K562 (cell line): Measurements from ENCODE around the gene FBXO17. TPM values are rescaled to one million over a fixed set of nuclear protein-coding genes. Genes with fewer than 3 reads are reported as not detected.

ENCODE experiments used
- ARNT ChIP-seq, 2 experiments: fragments of 450-650 bp; IDR thresholded peaks; 2 replicates each; pipeline ENCODE4 v1.6.1; 2016; ENCODE audit warnings: mild to moderate bottlenecking in 1 of 2
- CCNT2 ChIP-seq: IDR thresholded peaks from 2 replicates; pipeline ENCODE4 v1.6.1; 2011; ENCODE audit warnings: borderline replicate concordance, low read depth, mild to moderate bottlenecking, moderate library complexity, mixed read lengths, low read length; ENCODE audit not compliant: insufficient read length; ENCODE audit errors: extremely low read depth
- CEBPG ChIP-seq, 3 experiments: fragments of 200-800 bp in 1 of 3; sonication (Bioruptor generic) in 1 of 3; sonication (generic) in 1 of 3; formaldehyde crosslinking in 1 of 3; IDR thresholded peaks in 2 of 3; conservative IDR thresholded peaks in 1 of 3; 2 replicates each; pipeline versions ENCODE4 v1.6.1 to v1.8.0; 2016 to 2022; ENCODE audit warnings: missing compliant biosample characterization in 2 of 3, missing genetic modification characterization in 2 of 3, mild to moderate bottlenecking in 1 of 3, missing genetic modification reagents in 1 of 3
- ELF4 ChIP-seq: fragments of 450-650 bp; formaldehyde crosslinking; IDR thresholded peaks from 2 replicates; pipeline ENCODE4 v1.4.0; 2022; ENCODE audit warnings: missing genetic modification characterization
- JUN ChIP-seq, 2 experiments: sonication (generic) in 1 of 2; formaldehyde crosslinking in 1 of 2; IDR thresholded peaks; 2 replicates each; pipeline versions ENCODE4 v1.6.1 to v1.8.0; 2012 to 2022; ENCODE audit warnings: borderline replicate concordance in 2 of 2, mild to moderate bottlenecking in 2 of 2, improper control_type of control experiment in 1 of 2, low read depth in 1 of 2, low read length in 1 of 2, missing genetic modification reagents in 1 of 2
- JUND ChIP-seq, 2 experiments: IDR thresholded peaks; 2 replicates in 1 of 2; 3 replicates in 1 of 2; pipeline ENCODE4 v1.6.1; 2011; ENCODE audit warnings: borderline replicate concordance in 2 of 2, low read depth in 2 of 2, low read length in 2 of 2, improper control_type of control experiment in 1 of 2, missing biosample characterization in 1 of 2, missing genetic modification characterization in 1 of 2, missing genetic modification reagents in 1 of 2
- KLF10 ChIP-seq: fragments of 250-450 bp; sonication (Bioruptor Pico); IDR thresholded peaks from 2 replicates; pipeline ENCODE4 v1.6.1; 2021; ENCODE audit warnings: matching md5 sums
- NFYB ChIP-seq: IDR thresholded peaks from 2 replicates; pipeline ENCODE4 v1.6.1; 2011; ENCODE audit warnings: mild to moderate bottlenecking, moderate library complexity; ENCODE audit not compliant: insufficient read length; ENCODE audit errors: extremely low read depth
- RBFOX2 ChIP-seq: fragments of 200-400 bp; formaldehyde crosslinking; IDR thresholded peaks from 2 replicates; pipeline ENCODE4 v1.6.1; 2017; ENCODE audit warnings: low read depth, mild to moderate bottlenecking, low read length, moderate library complexity
- RNF2 ChIP-seq: sonication (generic); IDR thresholded peaks from 2 replicates; pipeline ENCODE4 v1.6.1; 2016
- SIX5 ChIP-seq, 2 experiments: IDR thresholded peaks; 2 replicates each; pipeline ENCODE4 v1.6.1; 2011; ENCODE audit warnings: low read length in 2 of 2, borderline replicate concordance in 1 of 2, low read depth in 1 of 2, mild to moderate bottlenecking in 1 of 2, moderate library complexity in 1 of 2; ENCODE audit not compliant: insufficient read depth in 1 of 2
- SNIP1 ChIP-seq: fragments of 450-650 bp; IDR thresholded peaks from 2 replicates; pipeline ENCODE4 v1.7.1; 2017; ENCODE audit warnings: low read depth, mild to moderate bottlenecking
- ZC3H4 ChIP-seq: sonication (generic); formaldehyde crosslinking; IDR thresholded peaks from 2 replicates; pipeline ENCODE4 v1.9.0; 2021; ENCODE audit warnings: missing genetic modification reagents, borderline replicate concordance
- ZKSCAN3 ChIP-seq: fragments of 250-450 bp; sonication (Bioruptor Pico); IDR thresholded peaks from 2 replicates; pipeline ENCODE4 v1.4.0; 2020
- polyA plus RNA-seq, 8 experiments: library from polyadenylated mRNA; depleted of rRNA in 4 of 8; stranded (reverse) in 5 of 8; unstranded in 3 of 8; fragments of >200 nt; fragmentation: Nextera tagmentation in 2 of 8; fragmentation: Illumina TruSeq in 1 of 8; extraction: Ambion mirVana in 2 of 8; extraction: Trizol in 1 of 8; gene quantifications; 2 replicates each; pipeline versions ENCODE4 v1.2.1 to v1.2.3, GENCODE V29; 2011 to 2014; ENCODE audit warnings: inconsistent platforms in 1 of 8, missing spikeins in 1 of 8
- total RNA-seq, 7 experiments: library from RNA; depleted of rRNA in 6 of 7; stranded (reverse); fragments of >200 nt in 6 of 7; fragmentation: Illumina TruSeq in 2 of 7; extraction: Trizol in 2 of 7; gene quantifications; 2 replicates each; pipeline versions ENCODE4 v1.2.1 to v1.2.3, GENCODE V29; 2011 to 2021; ENCODE audit warnings: low replicate concordance in 1 of 7
- TF ChIP-seq, protein P1 (sequence below), 2 experiments: fragments of 450-650 bp in 1 of 2; sonication (generic) in 1 of 2; formaldehyde crosslinking in 1 of 2; IDR thresholded peaks; 2 replicates each; pipeline versions ENCODE4 v1.7.1 to v1.9.0; 2016 to 2022; ENCODE audit warnings: inconsistent platforms in 1 of 2, mild to moderate bottlenecking in 1 of 2, missing genetic modification reagents in 1 of 2

FBXO17 gene
- total and polyA plus RNA-seq, 9 of the 15 experiments (the other 6 are each of a cell fraction or from before 2014, with no cell fraction given), result 4.1 to 27.1 (median 19.0) TPM

DNA sequence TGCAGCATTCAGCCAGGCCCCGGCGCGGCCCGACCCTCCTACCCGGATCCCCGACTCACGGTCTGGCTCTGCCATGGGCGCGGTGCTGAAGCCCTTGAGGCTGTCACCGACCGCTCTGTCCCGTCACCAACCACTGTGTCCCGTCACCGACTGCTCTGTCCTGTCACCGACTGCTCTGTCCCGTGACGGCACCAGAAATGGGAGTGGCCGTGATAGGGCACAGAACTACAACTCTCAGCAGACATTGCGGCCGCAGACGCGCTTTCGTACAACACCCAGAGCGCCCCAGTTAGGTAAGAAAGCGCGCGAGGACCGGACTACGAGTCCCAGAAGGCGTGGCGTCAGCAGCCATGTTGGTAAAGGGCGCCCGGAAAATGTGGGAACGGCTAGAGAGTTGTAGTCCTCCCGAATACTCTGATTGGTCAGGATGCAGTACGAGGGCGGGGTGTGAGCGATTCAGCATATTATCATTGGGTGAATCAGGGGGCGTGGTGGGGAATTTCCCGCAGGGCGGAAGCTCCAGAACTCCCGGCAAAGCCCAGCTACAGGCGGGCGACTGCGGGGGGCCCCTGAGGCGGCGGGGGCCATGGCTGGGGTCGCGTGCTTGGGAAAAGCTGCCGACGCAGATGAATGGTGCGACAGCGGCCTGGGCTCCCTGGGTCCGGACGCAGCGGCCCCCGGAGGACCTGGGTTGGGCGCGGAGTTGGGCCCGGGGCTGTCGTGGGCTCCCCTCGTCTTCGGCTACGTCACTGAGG lies 75.9 kb downstream of the FBXO17 start, which contains the start of the genes NFKBIB and SIRT2 (continued):
- TF ChIP-seq RBFOX2 (peak; percentile 89), ELF4 (CRISPR knock-in tag) (no peak), KLF10 (no peak), JUN (IDR thresholded peaks at IDR 0.05; ENCODE audit: borderline replicate concordance, low read depth, low read length) (peak; percentile 73; the same call in 1 of the 2 replicates), JUN (CRISPR knock-in tag; IDR thresholded peaks at IDR 0.05; ENCODE audit: borderline replicate concordance) (no peak), ZKSCAN3 (no peak), CEBPG (CRISPR knock-in tag; IDR thresholded peaks at IDR 0.05) (peak; percentile 58; the same call in 1 of the 2 replicates), CEBPG (tag; conservative IDR thresholded peaks at IDR 0.05 in 1 of 2, IDR thresholded peaks at IDR 0.05 in 1 of 2) (no peak; a peak in 2 of 4 replicates), RNF2 (peak; percentile 19; the same call in 1 of the 2 replicates), CCNT2 (peak; percentile 51), SIX5 (IDR thresholded peaks at IDR 0.05; ENCODE audit: borderline replicate concordance in 1 of 2, insufficient read depth in 1 of 2, low read depth in 1 of 2, low read length in 2 of 2) (peak; percentile 95 to 98), JUND (IDR thresholded peaks at IDR 0.05; ENCODE audit: borderline replicate concordance, low read depth, low read length) (peak; percentile 57), JUND (tag; IDR thresholded peaks at IDR 0.05; ENCODE audit: borderline replicate concordance, low read depth, low read length) (peak; percentile 14; the same call in 1 of the 3 replicates), NFYB (peak; percentile 95), ARNT (IDR thresholded peaks at IDR 0.05) (0 out of 4 replicates have a peak, but pooled peaks of 1 of the 2 experiments have one; percentile 26), SNIP1 (no peak), ZC3H4 (no peak)
- TF ChIP-seq, protein P1, sequence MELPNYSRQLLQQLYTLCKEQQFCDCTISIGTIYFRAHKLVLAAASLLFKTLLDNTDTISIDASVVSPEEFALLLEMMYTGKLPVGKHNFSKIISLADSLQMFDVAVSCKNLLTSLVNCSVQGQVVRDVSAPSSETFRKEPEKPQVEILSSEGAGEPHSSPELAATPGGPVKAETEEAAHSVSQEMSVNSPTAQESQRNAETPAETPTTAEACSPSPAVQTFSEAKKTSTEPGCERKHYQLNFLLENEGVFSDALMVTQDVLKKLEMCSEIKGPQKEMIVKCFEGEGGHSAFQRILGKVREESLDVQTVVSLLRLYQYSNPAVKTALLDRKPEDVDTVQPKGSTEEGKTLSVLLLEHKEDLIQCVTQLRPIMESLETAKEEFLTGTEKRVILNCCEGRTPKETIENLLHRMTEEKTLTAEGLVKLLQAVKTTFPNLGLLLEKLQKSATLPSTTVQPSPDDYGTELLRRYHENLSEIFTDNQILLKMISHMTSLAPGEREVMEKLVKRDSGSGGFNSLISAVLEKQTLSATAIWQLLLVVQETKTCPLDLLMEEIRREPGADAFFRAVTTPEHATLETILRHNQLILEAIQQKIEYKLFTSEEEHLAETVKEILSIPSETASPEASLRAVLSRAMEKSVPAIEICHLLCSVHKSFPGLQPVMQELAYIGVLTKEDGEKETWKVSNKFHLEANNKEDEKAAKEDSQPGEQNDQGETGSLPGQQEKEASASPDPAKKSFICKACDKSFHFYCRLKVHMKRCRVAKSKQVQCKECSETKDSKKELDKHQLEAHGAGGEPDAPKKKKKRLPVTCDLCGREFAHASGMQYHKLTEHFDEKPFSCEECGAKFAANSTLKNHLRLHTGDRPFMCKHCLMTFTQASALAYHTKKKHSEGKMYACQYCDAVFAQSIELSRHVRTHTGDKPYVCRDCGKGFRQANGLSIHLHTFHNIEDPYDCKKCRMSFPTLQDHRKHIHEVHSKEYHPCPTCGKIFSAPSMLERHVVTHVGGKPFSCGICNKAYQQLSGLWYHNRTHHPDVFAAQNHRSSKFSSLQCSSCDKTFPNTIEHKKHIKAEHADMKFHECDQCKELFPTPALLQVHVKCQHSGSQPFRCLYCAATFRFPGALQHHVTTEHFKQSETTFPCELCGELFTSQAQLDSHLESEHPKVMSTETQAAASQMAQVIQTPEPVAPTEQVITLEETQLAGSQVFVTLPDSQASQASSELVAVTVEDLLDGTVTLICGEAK (IDR thresholded peaks at IDR 0.05), result peak; percentile 88
- TF ChIP-seq, protein P1 (CRISPR knock-in tag; IDR thresholded peaks at IDR 0.05), result no peak
